GM12878 (cell line): Measurements from ENCODE around the gene LNX2. TPM values are rescaled to one million over a fixed set of nuclear protein-coding genes. Genes with fewer than 3 reads are reported as not detected.

Source experiments
- ATAC-seq: fragments of 200-7000 bp; cut with Tn5 transposase; 3 replicates; pipeline ENCODE4 v1.9.1; 2020; ENCODE audit warnings: mild to moderate bottlenecking, moderate library complexity
- BruUV-seq: library from RNA; stranded (reverse); fragments of 400-500 nt; replicated peaks from 2 replicates; lab custom pipeline; 2021; lab: Mats Ljungman, UMichigan
- CTCF ChIA-PET: fragments of 300-600 bp; sonication (Branson Sonifier 250); formaldehyde crosslinking; extraction: SDS; loops from one replicate; lab custom pipeline; 2021; ENCODE audit warnings: inconsistent platforms; lab: Yijun Ruan, JAX
- POLR2A ChIA-PET: fragments of 350-600 bp; formaldehyde crosslinking; extraction: SDS; loops from one replicate; lab custom pipeline; 2021; ENCODE audit warnings: inconsistent platforms; lab: Charles Lee
- RAD21 ChIA-PET: fragments of 300-600 bp; sonication (Branson Sonifier 250); formaldehyde crosslinking; loops from one replicate; lab custom pipeline; 2023; ENCODE audit warnings: antibody characterized with exemption; ENCODE audit not compliant: unreplicated experiment; lab: Charles Lee
- SMC1A ChIA-PET: fragments of 300-600 bp; sonication (Branson Sonifier 250); formaldehyde crosslinking; loops from one replicate; lab custom pipeline; 2023; ENCODE audit not compliant: unreplicated experiment, uncharacterized antibody; lab: Charles Lee
- DNase-seq: peaks from one replicate; pipeline ENCODE4 v3.0.0-alpha.2; 2011; ENCODE audit warnings: low read depth, low spot score
- FAIRE-seq: peaks from 3 replicates; lab custom pipeline; 2011; peaks lifted over from hg19 to GRCh38; lab: Jason Lieb, UNC
- H2AFZ ChIP-seq: 2 replicates; pipeline ENCODE4 v1.6.0; 2011; ENCODE audit warnings: low read depth, low read length, control low read depth; ENCODE audit not compliant: control insufficient read depth
- H3K27ac ChIP-seq: 2 replicates; pipeline ENCODE4 v1.5.1; 2011; ENCODE audit warnings: control low read depth; ENCODE audit not compliant: control insufficient read depth, insufficient read depth
- H3K27me3 ChIP-seq, 2 experiments: replicated peaks in 1 of 2; 2 replicates each; pipeline versions ENCODE4 v1.6.0 to v1.6.1; 2011; ENCODE audit warnings: low read length in 1 of 2; ENCODE audit not compliant: control insufficient read depth in 2 of 2, insufficient read depth in 2 of 2
- H3K36me3 ChIP-seq, 2 experiments: 2 replicates each; pipeline ENCODE4 v1.5.1; 2011; ENCODE audit warnings: low read length in 1 of 2; ENCODE audit not compliant: control insufficient read depth in 2 of 2, insufficient read depth in 2 of 2
- H3K4me1 ChIP-seq: 2 replicates; pipeline ENCODE4 v1.6.1; 2011; ENCODE audit warnings: mild to moderate bottlenecking, low read length, moderate library complexity, mixed read lengths; ENCODE audit not compliant: control insufficient read depth, insufficient read depth
- H3K4me2 ChIP-seq: 2 replicates; pipeline ENCODE4 v1.6.0; 2011; ENCODE audit warnings: control low read depth; ENCODE audit not compliant: control insufficient read depth, insufficient read depth
- H3K4me3 ChIP-seq: fragments of 200-600 bp; sonication (generic); 2 replicates; pipeline ENCODE4 v1.5.1; 2016
- H3K79me2 ChIP-seq: 2 replicates; pipeline ENCODE4 v1.6.0; 2011; ENCODE audit warnings: low read length; ENCODE audit not compliant: control insufficient read depth, insufficient read depth
- H3K9ac ChIP-seq: 2 replicates; pipeline ENCODE4 v1.8.0; 2011; ENCODE audit warnings: low read length, control low read depth, mixed read lengths; ENCODE audit not compliant: control insufficient read depth, insufficient read depth
- H3K9me3 ChIP-seq: replicated peaks from 3 replicates; pipeline ENCODE4 v1.5.1; 2011; ENCODE audit warnings: mild to moderate bottlenecking, low read length; ENCODE audit not compliant: control insufficient read depth, insufficient read depth
- H4K20me1 ChIP-seq: 2 replicates; pipeline ENCODE4 v1.6.0; 2011; ENCODE audit not compliant: control insufficient read depth, insufficient read depth
- IRF5 ChIP-seq: fragments of 450-650 bp; IDR thresholded peaks from 2 replicates; pipeline ENCODE4 v1.6.1; 2017; ENCODE audit warnings: borderline replicate concordance
- POLR2AphosphoS2 ChIP-seq: IDR thresholded peaks from 2 replicates; pipeline ENCODE4 v1.6.1; 2011; ENCODE audit warnings: low read depth, mild to moderate bottlenecking, low read length, improper control_type of control experiment, moderate library complexity
- SIN3A ChIP-seq: IDR thresholded peaks from 2 replicates; pipeline ENCODE4 v1.6.1; 2012; ENCODE audit warnings: low read depth, low read length, improper control_type of control experiment
- SUZ12 ChIP-seq: fragments of 200-600 bp; sonication (generic); IDR thresholded peaks from one replicate; pipeline ENCODE4 v1.6.1; 2018; ENCODE audit warnings: antibody characterized with exemption, mild to moderate bottlenecking; ENCODE audit not compliant: unreplicated experiment
- ZBTB4 ChIP-seq: fragments of 450-650 bp; formaldehyde crosslinking; IDR thresholded peaks from 2 replicates; pipeline ENCODE4 v1.4.0; 2022; ENCODE audit warnings: mild to moderate bottlenecking, moderate library complexity
- WGBS: methylation state at CpG from one replicate; pipeline ENCODE4 v1.1.6; 2016; ENCODE audit warnings: low lambda C conversion rate; ENCODE audit not compliant: insufficient replicate concordance, insufficient coverage; ENCODE audit errors: missing lambda C conversion rate; 5-methylcytosine and 5-hydroxymethylcytosine counted together
- in situ Hi-C: fragments of 300-500 bp; cut with MboI; formaldehyde crosslinking; loops from 9 replicates; pipeline ENCODE4 v1.14.3; 2018; ENCODE audit warnings: mixed read lengths
- intact Hi-C: fragments of 100-400 bp; cut with micrococcal nuclease; formaldehyde crosslinking; loops from one replicate; pipeline ENCODE4 v1.14.2; 2022; ENCODE audit not compliant: unreplicated experiment
- polyA plus RNA-seq, 11 experiments: library from polyadenylated mRNA; depleted of rRNA in 4 of 11; unstranded in 6 of 11; stranded (reverse) in 5 of 11; fragments of >200 nt; fragmentation: Nextera tagmentation in 4 of 11; fragmentation: Illumina TruSeq in 1 of 11; extraction: Ambion mirVana in 4 of 11; extraction: Trizol in 1 of 11; gene quantifications; 1 replicate in 1 of 11; 2 replicates in 10 of 11; pipeline versions ENCODE4 v1.2.1 to v1.2.3, GENCODE V29; 2011 to 2016; ENCODE audit warnings: inconsistent platforms in 2 of 11, missing spikeins in 2 of 11, low read depth in 1 of 11
- total RNA-seq, 4 experiments: library from RNA; depleted of rRNA in 3 of 4; stranded (reverse); fragments of >200 nt in 3 of 4; fragmentation: Illumina TruSeq in 1 of 4; extraction: Trizol in 1 of 4; gene quantifications; 2 replicates each; pipeline versions ENCODE4 v1.2.1 to v1.2.3, GENCODE V29; 2013 to 2021

Gene LNX2
- total and polyA plus RNA-seq, 10 of the 15 experiments (the other 5 are each of a cell fraction or from before 2014, with no cell fraction given), result 1.3 to 7.7 (median 4.4) TPM

DNA sequence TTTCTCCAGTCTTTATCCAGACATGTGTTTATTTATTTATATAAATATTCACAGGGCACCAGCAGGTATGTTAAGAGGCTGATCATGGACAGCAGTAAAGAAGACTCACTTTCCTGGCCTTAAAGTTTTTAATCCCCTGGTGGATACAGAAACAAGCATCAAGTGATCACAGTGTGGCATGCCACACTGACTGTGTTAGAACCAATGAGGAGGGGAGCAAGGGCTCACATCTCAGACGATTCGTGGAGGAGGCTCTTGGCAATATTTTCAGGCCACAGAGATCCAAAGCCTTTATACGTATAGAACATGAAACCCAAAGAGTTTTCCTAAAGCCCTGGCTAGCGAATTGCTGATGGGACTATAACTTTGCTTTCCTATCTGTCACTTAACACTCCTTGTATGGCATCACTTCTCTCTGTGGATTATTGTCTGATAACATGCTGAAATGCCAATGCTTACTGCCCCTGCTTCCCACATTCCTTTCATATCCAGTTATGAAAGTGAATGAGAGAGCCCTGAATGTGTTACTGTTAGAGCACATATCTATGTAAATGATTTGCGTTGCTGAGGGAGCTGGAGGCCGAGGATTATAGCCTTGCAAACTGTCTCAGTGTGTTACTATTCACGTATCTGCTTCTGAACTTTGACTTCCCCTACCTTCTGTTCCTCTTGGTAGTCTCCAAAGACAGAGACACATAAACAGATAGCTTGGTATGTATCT is 39.0 kb upstream of the LNX2 start:
- CTCF ChIA-PET, result interaction anchor here (1.7 kb wide), 1 partner anchor 167 kb away, joined by 4 read pairs; no protein-coding TSS in a partner anchor
- ATAC-seq (no peak), FAIRE-seq (no peak), DNase-seq (no peak)
- Histone ChIP-seq H3K79me2 (no peaks in the 10 kb centered on the region), H2AFZ (no peak overlapping the region), H3K27ac (no peak overlapping the region), H3K27me3 (no peaks in the 10 kb centered on the region), H3K9me3 (no peaks in the 10 kb centered on the region), H3K4me3 (no peak overlapping the region), H3K4me1 (no peaks in the 10 kb centered on the region), H3K36me3 (peaks cover 0 to 14% of the 10 kb centered on the region in 2 experiments; a peak in 2 of 4 replicates), H4K20me1 (no peaks in the 10 kb centered on the region; the same call in 1 of the 2 replicates), H3K9ac (no peak overlapping the region), H3K4me2 (no peak overlapping the region)
- intact Hi-C loops, result no loop called here
- in situ Hi-C loops, result no loop called here
- RAD21 ChIA-PET, result no interaction called here
- POLR2A ChIA-PET, result no interaction called here
- TF ChIP-seq ZBTB4 (no peak), IRF5 (no peak), SIN3A (no peak), POLR2AphosphoS2 (no peak), SUZ12 (no peak)
- 82% methylated on average over 7 of the region's 7 CpGs for WGBS
- no TSS peak for BruUV-seq
- SMC1A ChIA-PET, result interaction anchor here (0.6 kb wide), 1 partner anchor 53 kb away, joined by 3 read pairs; no protein-coding TSS in a partner anchor
